COLO668 (cell line): Measurements from ENCODE around the gene ARHGAP8.

Experiments
- DNase-seq: peaks from one replicate; lab custom pipeline; 2025; ENCODE audit not compliant: unreplicated experiment; lab: John Stamatoyannopoulos, UW

Gene ARHGAP8

GRCh38 chr22:44906248-44906936, 154.0 kb downstream of the ARHGAP8 start:
- DNase-seq: no peak

GRCh38 chr22:44906999-44907644, 154.7 kb downstream of the ARHGAP8 start:
- DNase-seq: no peak

- no peak for DNase-seq
These were observed 155.7 kb downstream of the ARHGAP8 start for GRCh38 chr22:44907765-44908737.

GRCh38 chr22:44909241-44909640, 156.9 kb downstream of the ARHGAP8 start:
- DNase-seq: no peak
